Astrocyte (in vitro differentiated cells and primary cell): ENCODE results near the gene ELMO1.

Source experiments
- CTCF ChIP-seq: IDR thresholded peaks from 2 replicates; pipeline ENCODE4 v1.5.1; 2011; ENCODE audit warnings: low read depth, mild to moderate bottlenecking, inconsistent platforms, low read length, moderate library complexity; ENCODE audit not compliant: insufficient read depth
- EZH2 ChIP-seq: IDR thresholded peaks from 2 replicates; pipeline ENCODE4 v1.6.1; 2012; ENCODE audit warnings: mild to moderate bottlenecking, low read length, inconsistent platforms; ENCODE audit not compliant: insufficient read depth

DNA sequence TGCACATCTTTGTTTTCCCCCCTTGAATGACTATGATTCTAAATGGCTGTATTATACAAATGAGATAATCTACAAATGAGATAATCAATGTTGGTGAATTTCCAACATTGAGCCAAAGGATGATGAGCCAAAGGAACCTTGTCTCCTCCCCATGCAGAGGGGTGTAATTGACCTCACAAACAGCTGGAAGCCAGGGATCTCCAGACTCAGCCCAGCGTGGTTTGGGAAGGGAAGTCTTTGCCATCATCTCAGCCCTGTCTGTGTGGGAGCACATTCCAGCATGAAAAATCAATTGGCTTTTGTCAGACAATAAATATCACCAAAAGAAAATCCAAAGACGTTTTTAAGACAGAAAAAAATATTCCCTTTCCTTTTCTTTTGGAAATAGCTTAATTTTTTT lies 452.9 kb downstream of the ELMO1 start:
- TF ChIP-seq CTCF, result no peak
- TF ChIP-seq EZH2, result no peak
